DMS53 treated with DMSO at 0.1 percent for 48 hours (cell line): ENCODE measurements around the gene CCDC150.
"Not testable (repeated sequence)": the region's sequence is repeated elsewhere in the genome, so short reads cannot be mapped to it uniquely, and the experiment has no call there.

Experiments
- DNase-seq: peaks from one replicate; lab custom pipeline; 2025; ENCODE audit not compliant: unreplicated experiment; lab: John Stamatoyannopoulos, UW

CCDC150 gene

DNA sequence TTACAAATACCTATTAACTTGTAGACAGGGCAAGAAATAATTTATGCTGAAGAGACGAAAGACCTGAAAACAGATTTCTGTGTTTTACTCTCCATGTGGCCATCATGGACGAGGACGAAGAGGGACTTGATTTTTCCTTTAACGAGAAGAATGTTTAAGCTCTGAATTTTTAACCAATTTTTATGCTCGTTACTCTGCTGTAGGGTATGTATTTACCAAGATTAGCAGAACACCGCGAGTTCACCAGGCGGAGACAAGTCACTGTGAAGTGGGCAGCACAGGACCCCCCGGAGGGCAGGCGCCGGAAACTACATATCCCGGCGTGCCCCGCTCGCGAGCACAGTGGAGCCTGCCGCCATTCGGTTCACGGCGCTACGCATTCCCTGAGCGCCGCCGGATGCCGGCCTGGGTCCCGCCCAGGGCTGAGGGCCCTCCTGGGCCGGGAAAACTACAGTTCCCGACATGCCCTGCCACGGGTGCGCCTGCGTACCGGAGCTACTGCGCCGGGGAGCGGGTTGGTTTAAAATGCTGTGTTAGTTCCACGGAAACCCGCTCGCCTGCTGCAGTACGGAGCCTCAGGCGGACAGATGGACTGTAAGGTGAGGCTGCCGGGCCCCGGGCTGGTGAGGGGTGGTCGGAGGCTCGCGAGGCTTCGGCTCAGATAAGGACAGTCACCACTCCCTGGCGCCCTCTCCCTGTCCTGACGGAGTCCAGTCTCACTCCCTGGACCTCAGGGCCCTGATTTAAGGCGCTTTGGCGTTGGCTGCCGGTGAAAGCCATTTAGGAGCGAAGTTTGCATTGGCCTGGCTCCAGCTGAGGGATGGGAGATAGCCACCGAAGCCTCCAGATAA, at the start of gene CCDC150:
Gene CCDC150, plus strand, starts transcription at position 536 of the 851 bp plus-strand sequence. Its CDS starts 52 bp downstream, at position 588.
- DNase-seq, result peak; percentile 92

- no peak for DNase-seq
These were observed 49.2 kb upstream of the CCDC150 start for GRCh38 chr2:196590286-196590685.

GRCh38 chr2:196591004-196591403, 48.5 kb upstream of the CCDC150 start:
- DNase-seq, result no peak

DNA sequence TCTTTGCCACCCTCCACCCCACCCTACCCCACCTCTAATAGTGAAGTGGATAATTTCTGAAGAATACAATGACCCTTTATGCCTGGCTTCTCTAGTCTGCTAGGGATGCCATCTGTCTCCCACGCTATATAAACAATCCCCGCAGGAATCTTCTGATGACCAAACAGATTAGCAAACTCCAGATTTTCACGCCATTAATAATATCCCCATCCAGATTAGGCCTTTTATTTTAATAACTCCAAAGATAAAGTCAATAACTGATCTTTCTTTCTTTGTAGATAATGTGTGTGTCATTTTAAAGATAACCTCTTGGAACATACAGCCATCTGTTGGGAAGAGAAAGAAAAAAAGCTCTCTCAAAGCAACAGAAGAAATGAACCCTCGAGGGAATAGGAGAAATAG, 47.9 kb upstream of the CCDC150 start:
- no peak for DNase-seq

GRCh38 chr2:196592331-196592910, 47.1 kb upstream of the CCDC150 start:
- DNase-seq, result peak; percentile 41

DNA sequence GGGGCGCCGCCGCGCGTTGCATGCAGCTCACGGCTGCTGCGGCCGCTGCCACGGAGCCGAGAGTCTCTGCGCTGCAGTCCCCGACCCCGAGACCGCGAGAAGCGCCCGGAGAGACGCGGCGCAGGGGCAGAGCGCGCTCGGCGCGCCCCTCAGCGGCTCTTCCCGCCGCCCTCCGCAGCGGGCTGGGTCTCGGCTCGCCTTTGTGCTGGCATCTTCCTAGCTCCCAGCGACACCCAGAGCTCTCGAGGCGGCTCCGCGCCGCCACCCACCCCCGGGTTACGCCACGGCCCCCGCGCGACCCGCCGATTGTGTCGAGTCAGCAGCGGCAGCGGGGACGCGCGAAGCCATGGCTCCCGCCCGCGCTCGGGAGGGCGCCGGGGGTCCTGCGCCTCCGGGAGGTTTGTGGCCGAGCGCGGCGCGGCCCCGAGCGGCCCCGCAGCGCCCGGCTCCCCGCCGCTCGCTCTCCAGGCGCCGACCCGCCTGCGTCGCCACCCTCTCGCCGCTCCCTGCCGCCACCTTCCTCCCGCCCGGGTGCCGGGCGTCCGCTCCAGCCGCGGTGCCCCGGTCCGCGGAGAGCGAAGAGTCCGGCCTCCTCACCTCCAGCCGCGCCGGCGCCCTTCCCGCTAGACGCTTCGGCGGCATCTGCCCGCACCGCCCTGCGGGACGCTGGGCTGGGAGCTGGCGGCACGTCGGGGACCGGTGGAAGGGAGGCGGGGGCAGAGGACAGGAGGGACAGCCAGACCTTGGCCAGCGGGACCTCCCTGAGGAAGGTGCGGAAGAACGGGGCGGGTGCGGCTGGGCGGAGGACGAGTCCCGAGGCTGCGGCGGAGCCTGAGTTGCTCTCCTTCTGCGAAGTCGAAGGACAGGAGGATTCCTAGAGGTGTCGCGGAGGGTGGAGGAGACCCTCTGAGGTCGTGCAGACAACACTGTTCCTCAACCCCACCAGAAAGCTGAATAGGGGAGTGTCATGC, 46.3 kb upstream of the CCDC150 start, which contains the start of gene HECW2:
Gene HECW2, minus strand, starts transcription at position 644 of the 971 bp plus-strand sequence.
- peak; percentile 32 for DNase-seq

GRCh38 chr2:196594158-196594557, 45.4 kb upstream of the CCDC150 start:
- DNase-seq, result no peak

GRCh38 chr2:196597531-196597930, 42.0 kb upstream of the CCDC150 start:
- DNase-seq, result no peak

GRCh38 chr2:196598412-196598811, 41.1 kb upstream of the CCDC150 start:
- no peak for DNase-seq

GRCh38 chr2:196598846-196599245, 40.7 kb upstream of the CCDC150 start:
- DNase-seq, result no peak

DNA sequence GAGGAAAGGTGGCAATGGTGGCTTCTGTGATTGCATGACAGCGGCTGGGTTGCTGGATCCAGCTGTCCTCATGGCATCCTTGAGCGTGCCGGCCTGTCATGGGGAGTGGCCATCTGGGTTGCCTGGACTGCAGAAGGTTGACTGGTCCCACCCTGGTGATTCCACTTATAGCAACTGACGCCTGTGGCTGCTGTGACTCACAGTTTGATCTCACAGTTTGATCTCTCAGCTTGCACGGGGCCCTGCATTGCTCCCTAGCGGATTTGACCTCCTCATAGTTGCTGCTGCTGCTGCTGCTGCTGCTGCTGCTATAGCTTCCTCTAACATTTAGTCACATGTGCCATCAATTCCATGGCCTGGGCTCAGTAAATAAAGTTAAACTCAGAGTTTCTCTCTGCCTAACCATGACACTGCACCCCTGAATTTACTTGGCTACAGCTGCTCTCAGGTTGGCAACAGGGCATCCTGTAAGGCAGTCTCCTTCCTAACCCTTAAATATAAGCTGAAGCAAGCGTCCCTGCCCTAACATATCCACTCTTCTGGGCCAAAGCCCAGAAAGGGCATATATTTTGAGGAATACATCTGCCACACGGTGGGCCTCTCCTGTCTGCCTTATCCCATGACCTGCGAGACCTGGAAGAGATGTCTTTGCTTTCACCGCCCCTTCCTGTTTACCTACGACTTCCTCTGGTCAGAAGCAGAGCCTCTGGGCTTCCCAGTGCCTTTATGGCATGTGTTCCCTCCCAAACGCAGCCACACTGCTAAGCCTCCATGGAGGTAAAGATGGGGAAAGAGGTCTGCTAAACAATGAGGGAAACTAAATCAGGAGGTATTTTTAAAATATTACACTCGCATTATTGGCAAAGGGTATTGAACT, 37.8 kb upstream of the CCDC150 start:
- DNase-seq, result peak; percentile 97

DNA sequence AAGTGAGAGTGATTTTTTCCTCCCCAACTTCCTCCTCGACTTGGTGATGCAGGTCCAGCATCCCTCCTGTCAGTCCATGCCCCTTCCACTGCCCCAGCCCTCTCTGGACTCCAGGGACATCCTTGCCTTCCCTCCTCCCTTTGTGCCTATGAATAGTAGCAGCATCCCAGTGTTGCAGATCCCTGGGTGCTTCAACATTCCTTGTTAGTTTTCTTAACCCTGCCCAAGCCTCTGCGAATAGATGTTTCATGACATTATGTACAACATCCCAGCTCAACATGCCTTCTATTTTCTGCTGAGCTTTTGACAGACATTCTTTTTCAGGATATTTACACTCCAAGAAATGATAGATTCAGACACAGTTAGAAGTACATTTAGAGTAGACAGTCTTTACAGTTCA, 35.3 kb upstream of the CCDC150 start:
- no peak for DNase-seq

- DNase-seq, result no peak
These were observed 33.0 kb upstream of the CCDC150 start for GRCh38 chr2:196606516-196606915.

DNA sequence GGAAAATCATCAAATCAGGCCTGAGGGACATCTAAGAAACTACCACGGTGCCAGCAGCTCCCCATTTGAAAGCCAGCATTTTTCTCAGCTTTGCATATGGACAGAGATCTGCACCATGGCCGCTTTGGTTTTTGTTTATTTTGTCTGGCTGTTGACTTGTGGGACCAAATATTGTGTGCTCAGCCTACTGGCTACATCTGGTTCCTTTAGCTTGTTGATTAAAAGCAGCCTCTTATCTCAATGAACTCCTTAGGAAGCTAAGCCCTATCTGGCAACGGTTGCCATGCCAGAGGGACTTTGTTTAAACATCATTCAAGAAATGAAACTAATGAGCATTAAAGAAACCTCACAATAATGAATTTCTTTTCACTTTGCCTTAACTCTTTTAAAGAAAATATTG, 32.4 kb upstream of the CCDC150 start:
- peak; percentile 75 for DNase-seq

DNA sequence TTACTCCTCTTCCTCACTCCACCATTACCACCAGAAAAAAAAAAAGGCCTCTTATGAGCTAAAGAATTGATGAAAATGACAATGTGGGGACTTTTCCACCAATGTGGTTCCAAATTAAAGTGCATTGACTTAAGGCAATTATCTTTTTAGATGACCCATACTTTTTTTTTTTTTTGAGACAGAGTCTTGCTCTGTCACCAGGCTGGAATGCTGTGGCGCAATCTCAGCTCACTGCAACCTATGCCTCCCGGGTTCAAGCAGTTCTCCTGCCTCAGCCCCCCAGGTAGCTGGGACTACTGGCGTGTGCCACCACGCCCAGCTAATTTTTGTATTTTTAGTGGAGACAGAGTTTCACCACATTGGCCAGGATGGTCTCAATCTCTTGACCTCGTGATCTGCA, 31.6 kb upstream of the CCDC150 start:
- DNase-seq, result not testable (repeated sequence)

GRCh38 chr2:196609806-196610205, 29.7 kb upstream of the CCDC150 start:
- DNase-seq, result no peak

GRCh38 chr2:196610796-196611195, 28.7 kb upstream of the CCDC150 start:
- DNase-seq, result no peak

DNA sequence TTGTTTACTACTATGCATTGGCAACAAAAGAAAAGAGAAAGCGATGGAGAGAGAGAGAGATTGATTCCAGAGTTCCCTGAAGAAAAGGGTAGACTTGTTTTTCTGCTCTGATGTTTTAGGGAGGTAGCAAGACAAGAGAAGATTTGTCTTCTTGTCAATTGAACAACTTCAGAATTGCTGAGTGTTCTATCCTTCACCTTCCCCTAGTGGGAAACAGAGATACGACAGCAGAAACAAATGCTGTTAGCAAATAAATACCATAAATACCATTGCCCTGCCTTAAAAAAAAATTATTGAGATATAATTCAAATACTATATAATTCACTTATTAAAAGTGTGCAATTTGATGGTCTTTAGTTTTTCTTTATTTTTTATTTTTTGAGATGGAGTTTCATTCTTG, 26.2 kb upstream of the CCDC150 start:
- no peak for DNase-seq

GRCh38 chr2:196617430-196617829, 22.1 kb upstream of the CCDC150 start:
- DNase-seq, result no peak

DNA sequence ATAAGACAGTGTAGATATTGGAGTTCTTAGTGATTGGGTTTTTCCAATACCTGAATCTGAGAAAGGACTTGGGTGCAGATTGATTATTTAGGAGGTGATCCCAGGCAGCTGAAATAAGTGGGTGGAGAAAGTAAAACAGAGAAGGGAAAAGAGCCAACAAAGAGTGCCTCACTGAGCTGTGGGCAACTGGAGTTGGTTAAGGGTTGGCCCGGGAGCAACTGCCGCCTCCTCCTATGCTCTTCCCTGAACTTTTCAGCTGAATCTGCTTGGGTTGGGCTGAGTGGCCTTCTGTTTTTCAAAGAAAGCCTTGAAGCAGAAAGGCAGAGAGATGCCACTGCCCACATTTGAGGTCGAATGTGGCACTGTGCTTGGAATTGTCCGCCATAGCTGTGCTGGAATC, 20.9 kb upstream of the CCDC150 start:
- no peak for DNase-seq
